Muscle of leg (tissue), 11 donors: Measurements from ENCODE around the gene TRPV5. TPM values are rescaled to one million over a fixed set of nuclear protein-coding genes. Genes with fewer than 3 reads are reported as not detected.

Experiments
- DNase-seq: peaks from one replicate; pipeline ENCODE4 v3.0.0; 2013
- H3K27ac ChIP-seq: one replicate; pipeline ENCODE4 v1.5.1; 2013; ENCODE audit warnings: mild to moderate bottlenecking, low read length, control low read depth
- H3K27me3 ChIP-seq: one replicate; pipeline ENCODE4 v1.6.1; 2013; ENCODE audit warnings: low read length; ENCODE audit not compliant: control insufficient read depth, insufficient read depth
- H3K36me3 ChIP-seq: one replicate; pipeline ENCODE4 v1.6.1; 2013; ENCODE audit warnings: low read length; ENCODE audit not compliant: control insufficient read depth, insufficient read depth
- H3K4me1 ChIP-seq: one replicate; pipeline ENCODE4 v1.6.1; 2013; ENCODE audit warnings: low read length; ENCODE audit not compliant: control insufficient read depth, insufficient read depth
- H3K4me3 ChIP-seq: one replicate; pipeline ENCODE4 v1.5.1; 2013; ENCODE audit warnings: low read length, control low read depth
- H3K9me3 ChIP-seq: replicated peaks from 2 replicates; pipeline ENCODE4 v1.6.1; 2013; ENCODE audit warnings: low read depth, low read length; ENCODE audit not compliant: control insufficient read depth
- WGBS: methylation state at CpG from one replicate; pipeline ENCODE4 v1.1.5; 2013; ENCODE audit warnings: missing lambda C conversion rate; ENCODE audit not compliant: insufficient coverage; 5-methylcytosine and 5-hydroxymethylcytosine counted together
- polyA plus RNA-seq, 8 donors: library from polyadenylated mRNA; unstranded; fragments of 120-200 nt; gene quantifications; one replicate each; pipeline versions ENCODE4 v1.2.1 to v1.2.3, GENCODE V29; 2013; ENCODE audit warnings: inconsistent platforms in 1 of 8, low replicate concordance in 1 of 8; ENCODE audit not compliant: insufficient read length in 8 of 8, insufficient read depth in 1 of 8
- total RNA-seq: library from RNA; stranded (reverse); fragments of 120-200 nt; gene quantifications from one replicate; pipeline ENCODE4 v1.2.4, GENCODE V29; 2013

TRPV5 gene
- total and polyA plus RNA-seq, 9 donors, result 0.04 to 0.11 (median 0.06) TPM; not detected in 3

DNA sequence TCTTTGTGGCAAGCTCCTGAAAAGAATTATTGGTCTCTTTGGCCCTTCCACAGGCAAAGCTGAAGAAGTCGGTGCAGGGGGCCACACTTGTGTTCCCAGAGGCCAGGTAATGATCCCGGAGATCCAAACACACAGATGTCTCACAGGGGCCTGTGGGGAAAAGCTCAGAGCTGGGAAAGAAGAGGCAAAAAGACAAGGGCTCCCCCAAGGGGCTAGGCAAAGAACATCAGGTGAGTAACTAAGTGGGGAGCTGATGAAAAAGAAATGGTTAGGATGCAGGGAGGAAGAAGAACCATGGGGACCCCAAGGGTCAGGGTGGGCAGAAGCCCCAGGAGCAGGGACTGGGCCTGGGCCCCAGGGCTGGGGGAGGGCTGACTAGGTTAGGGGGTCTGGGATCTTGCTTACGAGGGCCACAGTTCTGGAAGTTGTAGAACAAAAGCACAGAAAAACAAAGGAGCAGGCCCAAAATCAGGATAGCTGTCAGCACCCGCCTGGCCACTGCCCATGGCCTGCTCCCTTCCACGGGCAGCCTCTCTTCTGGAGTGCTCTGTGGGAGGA is 27.5 kb upstream of the TRPV5 start:
- H3K4me1 ChIP-seq, result no peaks in the 10 kb centered on the region
- no peaks in the 10 kb centered on the region for H3K27me3 ChIP-seq
- H3K36me3 ChIP-seq, result no peaks in the 10 kb centered on the region
- no peak overlapping the region for H3K4me3 ChIP-seq
- no peak for DNase-seq
- H3K27ac ChIP-seq, result no peak overlapping the region
- H3K9me3 ChIP-seq, result no peaks in the 10 kb centered on the region
- WGBS, result 87% methylated on average over 5 of the region's 5 CpGs

DNA sequence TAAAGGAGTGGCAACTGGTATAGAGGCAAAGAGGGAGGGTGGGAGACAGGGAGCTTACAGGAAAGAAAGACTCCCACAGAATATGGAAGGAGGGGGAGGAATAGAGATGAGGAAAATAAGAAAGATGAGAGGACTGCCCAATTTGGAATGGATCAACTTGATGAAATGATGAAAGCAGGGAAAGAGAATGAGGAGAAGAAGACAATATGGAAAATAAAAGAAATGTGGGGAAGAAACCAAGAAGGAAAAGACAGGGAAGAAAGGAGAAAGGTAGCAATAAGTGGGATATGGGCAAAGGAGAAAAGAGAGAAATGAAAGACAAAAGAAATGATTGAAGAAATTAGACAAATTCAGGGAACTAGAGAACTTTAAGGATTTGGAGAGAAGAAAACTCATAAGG is 25.7 kb upstream of the TRPV5 start:
- Histone ChIP-seq H3K27me3 (no peaks in the 10 kb centered on the region), H3K36me3 (no peaks in the 10 kb centered on the region), H3K9me3 (no peaks in the 10 kb centered on the region), H3K4me3 (no peak overlapping the region), H3K27ac (no peak overlapping the region), H3K4me1 (no peaks in the 10 kb centered on the region)
- no peak for DNase-seq

DNA sequence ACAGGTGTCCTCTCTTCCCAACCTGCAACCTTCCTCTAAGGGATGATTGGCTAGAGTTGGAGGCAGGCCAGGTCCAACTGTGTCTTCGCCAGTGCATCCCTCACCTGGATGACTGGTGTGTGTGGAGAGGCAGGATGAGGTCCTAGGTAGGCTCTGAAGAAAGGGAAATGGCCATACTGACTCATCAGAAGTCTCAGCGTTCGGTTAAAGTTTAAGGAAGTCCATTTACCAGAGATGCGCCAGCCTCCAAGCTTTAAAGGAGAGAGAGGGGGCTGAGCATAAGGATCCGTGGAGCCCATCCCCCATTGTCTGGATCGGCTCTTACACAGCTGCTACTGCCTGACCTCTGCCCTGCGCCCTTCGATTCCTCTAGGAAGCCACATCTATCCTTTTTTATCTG is 24.2 kb upstream of the TRPV5 start:
- no peaks in the 10 kb centered on the region for H3K27me3 ChIP-seq
- H3K9me3 ChIP-seq, result no peaks in the 10 kb centered on the region
- no peaks in the 10 kb centered on the region for H3K36me3 ChIP-seq
- no peak overlapping the region for H3K27ac ChIP-seq
- no peak overlapping the region for H3K4me3 ChIP-seq
- no peaks in the 10 kb centered on the region for H3K4me1 ChIP-seq
- no peak for DNase-seq
- 83% methylated on average over 5 of the region's 8 CpGs for WGBS

DNA sequence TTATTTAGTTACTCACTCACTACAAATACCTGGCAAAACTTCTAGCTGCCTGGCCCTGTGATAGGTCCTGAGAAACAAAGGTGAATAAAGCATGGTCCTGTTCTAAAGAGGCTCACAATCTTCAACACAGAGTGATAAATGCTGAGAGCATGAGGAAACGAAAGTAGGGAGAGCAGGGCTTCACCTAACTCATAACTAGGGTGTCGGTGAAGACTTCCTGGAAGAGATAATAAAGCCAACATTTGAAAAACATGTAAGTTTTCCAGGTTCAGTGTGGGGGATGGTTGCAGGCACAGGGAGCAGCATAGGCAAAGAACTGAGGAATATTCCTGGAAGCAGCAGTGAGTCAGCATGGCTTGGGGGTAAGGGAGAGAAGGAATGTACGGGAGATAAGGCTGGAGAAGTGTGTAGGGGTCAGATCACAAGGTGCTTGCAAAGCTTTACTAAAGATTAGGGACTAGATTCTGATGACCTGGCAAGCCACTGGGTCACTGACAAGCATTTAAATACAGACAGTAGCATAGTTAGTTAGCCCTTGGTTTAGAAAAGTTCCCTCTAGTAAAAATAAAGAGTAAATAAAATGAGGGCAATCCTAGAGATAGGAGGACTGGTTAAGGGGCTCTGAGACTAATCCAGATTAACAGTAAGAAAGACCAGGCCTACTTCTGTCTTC is 23.5 kb upstream of the TRPV5 start:
- no peaks in the 10 kb centered on the region for H3K4me1 ChIP-seq
- no peaks in the 10 kb centered on the region for H3K27me3 ChIP-seq
- no peak overlapping the region for H3K4me3 ChIP-seq
- H3K9me3 ChIP-seq, result no peaks in the 10 kb centered on the region
- no peaks in the 10 kb centered on the region for H3K36me3 ChIP-seq
- DNase-seq, result no peak
- WGBS, result 33% methylated on average over 1 of the region's 3 CpGs
- H3K27ac ChIP-seq, result no peak overlapping the region

DNA sequence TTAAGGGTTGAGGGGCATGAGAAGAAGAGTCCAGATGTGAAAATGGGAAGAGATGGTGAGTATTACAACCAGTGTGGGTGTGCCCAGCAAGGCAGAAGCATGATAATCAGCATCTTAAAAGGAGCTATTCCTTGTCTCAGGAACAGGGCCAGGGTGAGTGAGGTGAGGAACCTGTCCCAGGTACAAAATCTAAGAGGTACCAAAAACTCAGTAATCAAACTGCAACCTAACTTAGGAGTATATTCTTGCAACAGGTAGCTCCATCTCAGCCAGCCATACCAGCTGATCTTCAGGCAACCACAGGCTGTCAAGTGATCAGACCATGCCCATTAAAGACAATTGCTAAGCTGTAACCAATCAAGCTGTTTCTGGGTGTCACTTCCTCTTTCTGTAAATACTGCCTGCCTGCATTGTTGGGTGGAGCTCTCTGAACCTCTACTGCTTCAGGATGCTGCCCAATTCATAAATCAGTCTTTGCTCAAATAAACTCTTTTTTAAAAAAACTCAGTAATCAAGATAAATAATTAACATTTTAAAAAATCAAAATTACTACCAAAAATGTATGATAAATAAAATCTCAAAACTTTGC is 21.2 kb upstream of the TRPV5 start:
- Histone ChIP-seq H3K27ac (no peak overlapping the region), H3K36me3 (no peaks in the 10 kb centered on the region), H3K4me3 (no peak overlapping the region), H3K4me1 (no peaks in the 10 kb centered on the region), H3K27me3 (no peaks in the 10 kb centered on the region), H3K9me3 (no peaks in the 10 kb centered on the region)
- DNase-seq, result no peak

DNA sequence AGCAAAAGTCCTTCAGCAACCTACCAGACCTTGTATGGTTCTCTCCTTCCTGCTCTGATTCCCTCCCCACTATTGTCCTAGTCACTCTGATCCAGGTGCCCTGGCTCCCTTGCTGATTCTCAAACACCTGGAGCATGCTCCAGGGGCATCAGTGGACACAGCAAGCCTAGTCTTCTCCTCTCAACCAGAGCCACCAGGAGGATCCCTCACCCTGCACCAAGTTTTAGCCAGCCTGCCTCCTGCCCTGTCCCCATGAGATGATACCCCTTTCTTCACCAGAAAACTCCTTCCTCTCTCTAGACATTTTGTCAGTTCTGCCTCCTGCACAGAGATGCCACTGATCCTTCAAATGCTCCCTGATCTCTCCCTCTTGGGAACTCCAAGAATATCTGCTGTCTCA is 16.7 kb upstream of the TRPV5 start:
- H3K27me3 ChIP-seq, result no peaks in the 10 kb centered on the region
- H3K4me3 ChIP-seq, result no peak overlapping the region
- H3K9me3 ChIP-seq, result no peaks in the 10 kb centered on the region
- DNase-seq, result no peak
- no peaks in the 10 kb centered on the region for H3K4me1 ChIP-seq
- H3K27ac ChIP-seq, result no peak overlapping the region
- H3K36me3 ChIP-seq, result no peaks in the 10 kb centered on the region

DNA sequence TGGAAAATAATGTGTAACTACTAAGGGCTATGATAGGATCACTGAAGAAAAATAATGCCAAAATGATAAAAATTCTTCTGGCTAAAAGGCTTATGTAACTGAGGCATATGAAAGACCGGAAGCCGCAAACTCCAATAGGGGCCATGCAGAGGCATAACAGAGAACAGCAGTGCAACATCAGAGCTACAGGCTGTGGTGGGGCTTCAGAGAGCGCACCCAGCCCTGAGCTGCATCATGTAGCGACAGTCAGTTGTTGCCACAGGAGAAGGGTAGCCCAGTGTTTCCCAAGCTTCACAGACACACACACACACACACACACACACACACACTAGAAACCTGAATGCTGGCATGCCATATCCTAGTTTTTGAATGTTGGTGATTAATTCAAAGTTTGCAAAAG is 15.1 kb upstream of the TRPV5 start:
- Histone ChIP-seq H3K4me1 (no peaks in the 10 kb centered on the region), H3K4me3 (no peak overlapping the region), H3K27me3 (no peaks in the 10 kb centered on the region), H3K9me3 (no peaks in the 10 kb centered on the region), H3K27ac (no peak overlapping the region), H3K36me3 (no peaks in the 10 kb centered on the region)
- DNase-seq, result no peak
- 88% methylated on average over 4 of the region's 4 CpGs for whole genome bisulfite sequencing

DNA sequence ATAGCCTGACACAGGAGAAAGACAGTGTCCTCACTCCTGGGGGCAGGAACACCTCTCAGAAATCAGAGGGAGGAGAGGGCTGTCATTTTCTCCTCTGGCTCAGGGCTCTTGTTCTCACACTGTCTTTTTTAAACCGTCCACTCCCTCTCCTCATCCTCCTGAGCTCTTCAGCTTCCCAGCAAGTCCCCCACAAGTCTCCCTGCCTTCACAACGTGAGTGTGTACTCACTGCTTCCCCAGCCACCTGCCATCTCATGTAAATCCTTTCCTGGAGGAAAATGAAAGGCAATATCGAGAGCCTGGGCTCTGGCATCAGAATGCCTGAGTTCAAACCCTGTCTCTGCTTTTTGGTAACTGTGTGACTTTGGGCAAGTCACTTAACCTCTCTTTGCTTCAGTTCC is 11.5 kb upstream of the TRPV5 start:
- no peaks in the 10 kb centered on the region for H3K9me3 ChIP-seq
- no peaks in the 10 kb centered on the region for H3K36me3 ChIP-seq
- H3K27ac ChIP-seq, result no peak overlapping the region
- WGBS, result no CpG with 5 or more reads among the region's 3 CpGs
- no peak overlapping the region for H3K4me3 ChIP-seq
- no peak for DNase-seq
- no peaks in the 10 kb centered on the region for H3K27me3 ChIP-seq
- H3K4me1 ChIP-seq, result no peaks in the 10 kb centered on the region

DNA sequence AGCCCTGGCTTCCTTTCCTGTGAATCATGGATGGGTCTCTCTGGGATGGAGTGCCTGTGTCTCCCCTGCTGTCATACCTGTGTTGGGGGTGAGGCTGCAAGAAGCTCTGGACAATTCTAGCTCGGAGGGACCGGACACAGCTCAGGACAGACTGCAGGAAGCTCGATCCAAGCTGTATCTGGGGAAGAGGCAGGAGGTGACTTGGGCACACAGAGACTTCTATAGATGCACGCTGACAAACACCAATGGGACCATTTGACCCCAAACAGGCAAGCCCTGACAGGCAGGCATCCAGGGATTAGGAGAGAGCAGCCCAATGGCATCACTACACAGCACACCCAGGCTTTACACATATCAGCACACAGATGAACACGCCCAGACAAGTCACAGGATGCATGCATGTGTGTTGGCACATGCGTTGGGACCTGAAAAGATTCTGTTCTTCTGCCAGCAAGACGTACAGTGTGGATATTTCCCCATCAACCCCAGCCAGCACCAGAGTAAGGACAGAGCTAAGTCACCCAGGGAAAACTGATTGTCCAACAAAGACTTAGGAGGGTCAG is 10.2 kb upstream of the TRPV5 start:
- H3K36me3 ChIP-seq, result no peaks in the 10 kb centered on the region
- H3K27ac ChIP-seq, result no peak overlapping the region
- no peaks in the 10 kb centered on the region for H3K27me3 ChIP-seq
- no peaks in the 10 kb centered on the region for H3K9me3 ChIP-seq
- H3K4me3 ChIP-seq, result no peak overlapping the region
- DNase-seq, result no peak
- 85% methylated on average over 5 of the region's 7 CpGs for WGBS
- H3K4me1 ChIP-seq, result no peaks in the 10 kb centered on the region

DNA sequence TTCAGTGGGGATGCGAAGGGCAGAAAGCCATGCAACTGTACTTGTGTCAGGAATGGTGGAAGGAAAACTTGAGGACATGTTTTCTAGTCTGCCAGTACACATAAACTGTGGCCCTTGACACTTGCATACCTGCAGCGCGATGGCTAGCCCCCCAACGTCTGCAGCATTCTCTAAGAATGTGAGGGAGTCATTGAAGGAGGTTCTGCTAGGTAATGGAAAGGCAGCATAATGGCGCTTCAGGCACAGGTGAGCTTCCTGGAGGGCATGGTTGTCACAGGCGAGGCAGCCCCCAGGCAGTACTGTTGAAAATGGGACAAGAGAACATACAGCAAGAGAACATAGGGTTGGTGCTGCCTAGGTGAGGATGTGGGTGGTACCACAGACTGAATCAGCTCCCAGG is 9.2 kb upstream of the TRPV5 start:
- H3K9me3 ChIP-seq, result no peaks in the 10 kb centered on the region
- no peak for DNase-seq
- no peaks in the 10 kb centered on the region for H3K36me3 ChIP-seq
- H3K4me1 ChIP-seq, result no peaks in the 10 kb centered on the region
- no peak overlapping the region for H3K27ac ChIP-seq
- 89% methylated on average over 6 of the region's 6 CpGs for WGBS
- no peak overlapping the region for H3K4me3 ChIP-seq
- no peaks in the 10 kb centered on the region for H3K27me3 ChIP-seq
